Kidney epithelial cell (primary cell): Measurements from ENCODE around the gene PAMR1. TPM values are rescaled to one million over a fixed set of nuclear protein-coding genes. Genes with fewer than 3 reads are reported as not detected.
A peak's percentile ranks its signal among the peaks of the same experiment; 100 is the strongest.

ENCODE experiments used
- DNase-seq: peaks from one replicate; pipeline ENCODE4 v3.0.0-alpha.2; 2010; ENCODE audit warnings: low read depth
- H3K27me3 ChIP-seq: 2 replicates; pipeline ENCODE4 v1.6.0; 2011; ENCODE audit warnings: low read length; ENCODE audit not compliant: control insufficient read depth, insufficient read depth
- H3K36me3 ChIP-seq: 2 replicates; pipeline ENCODE4 v1.5.1; 2011; ENCODE audit warnings: low read length; ENCODE audit not compliant: control insufficient read depth, insufficient read depth
- H3K4me3 ChIP-seq: 2 replicates; pipeline ENCODE4 v1.5.1; 2011; ENCODE audit warnings: low read depth, mild to moderate bottlenecking, control low read depth, low read length
- total RNA-seq: library from RNA; depleted of rRNA; stranded (reverse); fragments of >200 nt; gene quantifications from 2 replicates; pipeline ENCODE4 v1.2.3, GENCODE V29; 2015
- TF ChIP-seq, protein P1 (sequence below): IDR thresholded peaks from 2 replicates; pipeline ENCODE4 v1.5.1; 2011; ENCODE audit warnings: mild to moderate bottlenecking, moderate library complexity, low read length, control low read depth, inconsistent platforms; ENCODE audit not compliant: insufficient read depth, poor library complexity, severe bottlenecking

PAMR1 gene
- total RNA-seq, 1 donor from 2014 or later: 0.84 TPM

DNA sequence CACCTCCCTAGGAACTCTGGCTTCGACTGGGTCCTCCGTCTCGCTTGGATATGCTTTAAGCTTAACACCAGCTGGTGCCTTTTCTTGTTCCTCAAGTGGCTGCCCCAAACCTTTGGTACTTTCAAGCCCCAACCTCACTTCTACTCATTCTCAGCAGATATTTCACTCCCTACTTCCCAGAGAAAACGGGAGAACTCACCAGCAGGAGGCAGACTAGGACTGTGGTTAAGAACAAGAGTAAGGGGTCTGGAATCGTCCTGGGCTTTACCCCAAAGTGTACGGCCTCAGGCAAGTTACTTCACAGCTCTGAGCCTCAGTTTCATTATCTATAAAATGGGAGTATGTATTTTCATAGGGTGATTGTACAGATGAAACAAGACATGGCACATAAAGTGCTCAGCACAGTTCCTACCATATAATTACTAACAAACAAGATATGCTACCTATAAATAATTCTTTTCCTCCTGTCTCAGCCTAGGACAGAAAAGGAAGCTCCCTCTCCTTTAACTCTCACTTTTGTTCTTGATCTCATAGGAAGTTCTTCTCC, 37.8 kb downstream of the PAMR1 start:
- no peak for DNase-seq
- no peaks in the 10 kb centered on the region for H3K36me3 ChIP-seq
- TF ChIP-seq, protein P1, sequence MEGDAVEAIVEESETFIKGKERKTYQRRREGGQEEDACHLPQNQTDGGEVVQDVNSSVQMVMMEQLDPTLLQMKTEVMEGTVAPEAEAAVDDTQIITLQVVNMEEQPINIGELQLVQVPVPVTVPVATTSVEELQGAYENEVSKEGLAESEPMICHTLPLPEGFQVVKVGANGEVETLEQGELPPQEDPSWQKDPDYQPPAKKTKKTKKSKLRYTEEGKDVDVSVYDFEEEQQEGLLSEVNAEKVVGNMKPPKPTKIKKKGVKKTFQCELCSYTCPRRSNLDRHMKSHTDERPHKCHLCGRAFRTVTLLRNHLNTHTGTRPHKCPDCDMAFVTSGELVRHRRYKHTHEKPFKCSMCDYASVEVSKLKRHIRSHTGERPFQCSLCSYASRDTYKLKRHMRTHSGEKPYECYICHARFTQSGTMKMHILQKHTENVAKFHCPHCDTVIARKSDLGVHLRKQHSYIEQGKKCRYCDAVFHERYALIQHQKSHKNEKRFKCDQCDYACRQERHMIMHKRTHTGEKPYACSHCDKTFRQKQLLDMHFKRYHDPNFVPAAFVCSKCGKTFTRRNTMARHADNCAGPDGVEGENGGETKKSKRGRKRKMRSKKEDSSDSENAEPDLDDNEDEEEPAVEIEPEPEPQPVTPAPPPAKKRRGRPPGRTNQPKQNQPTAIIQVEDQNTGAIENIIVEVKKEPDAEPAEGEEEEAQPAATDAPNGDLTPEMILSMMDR: peak; percentile 58
- no peak overlapping the region for H3K4me3 ChIP-seq
- peaks cover 4% of the 10 kb centered on the region for H3K27me3 ChIP-seq

DNA sequence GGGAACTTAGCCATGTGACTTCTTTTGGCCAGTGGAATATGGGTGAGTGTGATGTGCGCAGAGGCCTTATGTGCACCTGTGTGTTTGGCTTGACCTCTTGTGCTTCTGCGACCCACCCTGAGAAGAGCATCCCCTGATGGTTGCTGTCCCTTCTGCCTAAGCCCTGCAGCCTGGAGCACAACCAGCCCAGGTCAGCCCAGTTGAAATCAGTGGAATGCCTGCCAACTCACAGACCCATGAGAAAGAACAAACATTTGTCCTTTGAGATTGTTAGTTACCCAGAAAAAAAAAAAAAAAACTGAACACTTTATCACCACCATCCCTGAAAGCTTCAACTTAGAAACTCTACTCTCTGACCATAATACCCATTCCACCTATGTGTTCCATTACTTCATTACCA, 38.5 kb downstream of the PAMR1 start:
- no peaks in the 10 kb centered on the region for H3K36me3 ChIP-seq
- peaks cover 4% of the 10 kb centered on the region for H3K27me3 ChIP-seq
- TF ChIP-seq, protein P1: peak; percentile 2
- no peak for DNase-seq
- H3K4me3 ChIP-seq: no peak overlapping the region

DNA sequence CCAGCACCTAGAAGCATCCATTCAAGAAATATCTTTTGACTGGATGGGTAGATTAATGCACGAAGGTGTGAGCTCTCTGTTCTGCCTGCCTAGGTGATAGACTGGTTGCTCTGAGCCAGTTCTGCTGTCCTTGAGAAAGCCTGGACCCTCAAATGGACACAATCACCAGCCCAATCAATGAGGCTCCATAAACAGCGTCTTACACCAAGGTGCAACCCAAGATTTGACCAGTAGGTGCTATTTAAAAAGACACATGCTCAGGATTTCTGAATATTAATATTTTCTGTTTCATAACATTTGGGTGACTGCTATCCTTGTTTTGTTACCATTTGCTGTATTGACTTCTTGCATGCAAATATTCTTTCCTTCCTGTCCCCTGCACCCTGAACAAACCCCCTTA, 39.0 kb downstream of the PAMR1 start:
- TF ChIP-seq, protein P1: no peak
- no peak overlapping the region for H3K4me3 ChIP-seq
- no peaks in the 10 kb centered on the region for H3K36me3 ChIP-seq
- H3K27me3 ChIP-seq: peaks cover 4% of the 10 kb centered on the region
- DNase-seq: no peak

DNA sequence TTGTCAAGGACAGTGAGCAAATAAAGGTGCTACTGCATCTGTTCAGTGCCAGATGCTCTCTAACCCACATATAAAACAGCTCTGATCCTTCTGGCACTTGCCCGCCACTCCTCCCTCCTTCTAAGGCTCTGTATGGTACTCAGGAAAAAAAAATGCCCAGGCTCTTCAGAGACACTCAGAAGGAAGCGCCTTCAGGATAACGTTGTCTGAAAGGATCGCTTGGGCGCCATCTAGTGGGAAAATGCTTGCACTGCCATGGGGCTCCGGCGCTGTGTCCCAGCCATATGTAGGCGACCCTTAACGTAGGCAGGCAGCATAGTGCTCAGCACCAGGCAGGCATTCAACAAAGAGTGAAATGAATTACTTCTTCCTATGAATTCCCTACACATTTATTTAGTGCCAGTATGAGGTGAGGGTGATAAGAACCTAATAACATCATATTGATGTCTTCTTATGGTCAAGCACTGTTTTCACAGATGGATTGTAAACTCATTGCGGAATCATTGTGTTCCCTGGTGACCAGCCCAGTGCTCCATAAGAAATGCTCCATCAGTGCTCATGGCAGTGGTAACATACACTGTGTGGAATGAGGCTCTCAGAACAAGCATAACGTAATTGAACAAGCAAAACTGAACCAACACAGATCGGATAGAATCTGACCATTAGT, 39.6 kb downstream of the PAMR1 start:
- no peak for DNase-seq
- Histone ChIP-seq H3K4me3 (no peak overlapping the region), H3K27me3 (peaks cover 4% of the 10 kb centered on the region), H3K36me3 (no peaks in the 10 kb centered on the region)
- TF ChIP-seq, protein P1: peak; percentile 92

DNA sequence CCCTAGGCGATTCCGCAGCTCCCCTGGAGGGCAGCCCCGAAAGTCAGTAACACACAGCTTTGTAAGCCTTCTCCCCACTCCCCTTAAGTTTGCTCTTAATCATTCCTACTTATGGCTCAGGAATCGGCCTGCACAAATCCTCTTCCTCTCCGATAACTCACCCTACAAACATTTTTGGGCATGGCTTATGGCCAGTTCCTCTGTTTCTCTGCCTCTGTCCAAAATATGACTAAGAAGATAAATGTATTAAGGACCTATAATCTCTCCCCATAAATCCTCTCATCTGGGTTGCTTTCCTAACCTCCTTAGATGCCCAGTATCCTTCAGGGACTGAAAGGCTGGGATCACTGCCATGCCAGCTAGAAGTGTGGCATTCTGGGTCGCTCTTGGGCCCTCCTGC, 41.0 kb downstream of the PAMR1 start:
- H3K27me3 ChIP-seq: peaks cover 4% of the 10 kb centered on the region
- H3K4me3 ChIP-seq: no peak overlapping the region
- TF ChIP-seq, protein P1: no peak
- no peak for DNase-seq
- no peaks in the 10 kb centered on the region for H3K36me3 ChIP-seq
